Thyroid gland (tissue), 4 donors: ENCODE data around the gene FASTKD3. TPM values are rescaled to one million over a fixed set of nuclear protein-coding genes. Genes with fewer than 3 reads are reported as not detected.
A peak's percentile ranks its signal among the peaks of the same experiment; 100 is the strongest.

Experiments
- DNase-seq, 2 donors: peaks; one replicate each; pipeline ENCODE4 v3.0.0-alpha.2; 2019
- H3K27ac ChIP-seq, 3 donors: fragments of 200-600 bp; sonication (generic); 1 replicate in 2 of 3; 2 replicates in 1 of 3; pipeline ENCODE4 v1.5.1; 2016 to 2019; ENCODE audit warnings: mild to moderate bottlenecking in 1 of 3, moderate library complexity in 1 of 3
- H3K27me3 ChIP-seq: fragments of 200-600 bp; sonication (generic); one replicate; pipeline ENCODE4 v1.5.1; 2019
- H3K36me3 ChIP-seq, 2 donors: fragments of 200-600 bp; sonication (generic); one replicate each; pipeline ENCODE4 v1.5.1; 2016 to 2019
- H3K4me1 ChIP-seq, 2 donors: fragments of 200-600 bp; sonication (generic); one replicate each; pipeline ENCODE4 v1.5.1; 2017 to 2019
- H3K4me3 ChIP-seq, 3 donors: fragments of 200-600 bp; sonication (generic); replicated peaks in 1 of 3; 1 replicate in 2 of 3; 2 replicates in 1 of 3; pipeline ENCODE4 v1.5.1; 2016; ENCODE audit warnings: mild to moderate bottlenecking in 1 of 3
- H3K9me3 ChIP-seq: fragments of 200-600 bp; sonication (generic); one replicate; pipeline ENCODE4 v1.5.1; 2017
- POLR2A ChIP-seq, 2 donors: fragments of 450-650 bp; IDR thresholded peaks; one replicate each; pipeline ENCODE4 v1.6.1; 2017; ENCODE audit warnings: antibody characterized with exemption in 2 of 2, mild to moderate bottlenecking in 2 of 2, moderate library complexity in 1 of 2
- WGBS, 2 donors: methylation state at CpG; one replicate each; pipeline ENCODE4 v1.1.5; 2017; 5-methylcytosine and 5-hydroxymethylcytosine counted together
- intact Hi-C: fragments of 100-400 bp; cut with DNase I; formaldehyde crosslinking; loops from one replicate; pipeline ENCODE4 v1.15.1; 2023
- total RNA-seq, 4 donors: library from RNA; depleted of rRNA; stranded (reverse); fragments of >200 nt; gene quantifications; one replicate each; pipeline ENCODE4 v1.2.3, GENCODE V29; 2016
- TF ChIP-seq, protein P1 (sequence below), 6 experiments: fragments of 200-600 bp in 3 of 6; fragments of 450-650 bp in 3 of 6; sonication (generic) in 3 of 6; IDR thresholded peaks; one replicate each; pipeline ENCODE4 v1.5.1; 2016 to 2019; ENCODE audit warnings: antibody characterized with exemption in 6 of 6, mild to moderate bottlenecking in 2 of 6, inconsistent platforms in 1 of 6, moderate library complexity in 1 of 6

FASTKD3 gene
- total RNA-seq, 4 donors from 2014 or later: 8.7 to 16.0 (median 13.3) TPM

DNA sequence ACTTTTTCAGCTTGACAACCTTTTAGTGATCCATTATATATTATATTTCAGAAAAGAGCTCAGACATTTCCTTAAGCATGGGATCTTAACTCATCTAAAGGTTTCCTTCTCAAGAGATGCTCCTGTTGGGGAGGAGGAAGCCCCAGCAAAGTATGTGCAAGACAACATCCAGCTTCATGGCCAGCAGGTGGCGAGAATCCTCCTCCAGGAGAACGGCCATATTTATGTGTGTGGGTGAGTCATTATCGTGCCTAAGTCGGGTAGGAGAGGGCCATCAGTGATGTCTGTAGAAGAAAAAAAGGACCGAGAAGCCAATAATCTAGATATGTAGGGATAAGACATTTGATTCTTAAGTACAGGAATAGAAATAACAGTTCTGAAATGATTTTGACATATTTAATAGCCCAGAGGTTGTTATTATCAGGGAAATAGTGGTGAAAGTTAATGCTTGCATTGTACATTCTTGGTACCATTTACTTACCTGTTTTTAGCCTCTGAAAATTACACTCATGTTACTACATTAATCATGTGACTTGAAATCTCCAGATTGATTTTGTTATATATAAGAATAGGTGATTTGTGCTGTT lies 28.3 kb upstream of the FASTKD3 start:
- H3K36me3 ChIP-seq: peaks cover 47 to 70% of the 10 kb centered on the region in 2 donors
- DNase-seq: no peak
- H3K4me3 ChIP-seq: no peak overlapping the region
- 74 to 82% methylated on average over 5 of the region's 5 CpGs for WGBS, 2 donors
- H3K4me1 ChIP-seq: no peaks in the 10 kb centered on the region
- intact Hi-C loops: no loop called here
- no peaks in the 10 kb centered on the region for H3K9me3 ChIP-seq
- no peaks in the 10 kb centered on the region for H3K27me3 ChIP-seq
- H3K27ac ChIP-seq: no peak overlapping the region
- TF ChIP-seq POLR2A (IDR thresholded peaks at IDR 0.05): no peak
- TF ChIP-seq, protein P1, sequence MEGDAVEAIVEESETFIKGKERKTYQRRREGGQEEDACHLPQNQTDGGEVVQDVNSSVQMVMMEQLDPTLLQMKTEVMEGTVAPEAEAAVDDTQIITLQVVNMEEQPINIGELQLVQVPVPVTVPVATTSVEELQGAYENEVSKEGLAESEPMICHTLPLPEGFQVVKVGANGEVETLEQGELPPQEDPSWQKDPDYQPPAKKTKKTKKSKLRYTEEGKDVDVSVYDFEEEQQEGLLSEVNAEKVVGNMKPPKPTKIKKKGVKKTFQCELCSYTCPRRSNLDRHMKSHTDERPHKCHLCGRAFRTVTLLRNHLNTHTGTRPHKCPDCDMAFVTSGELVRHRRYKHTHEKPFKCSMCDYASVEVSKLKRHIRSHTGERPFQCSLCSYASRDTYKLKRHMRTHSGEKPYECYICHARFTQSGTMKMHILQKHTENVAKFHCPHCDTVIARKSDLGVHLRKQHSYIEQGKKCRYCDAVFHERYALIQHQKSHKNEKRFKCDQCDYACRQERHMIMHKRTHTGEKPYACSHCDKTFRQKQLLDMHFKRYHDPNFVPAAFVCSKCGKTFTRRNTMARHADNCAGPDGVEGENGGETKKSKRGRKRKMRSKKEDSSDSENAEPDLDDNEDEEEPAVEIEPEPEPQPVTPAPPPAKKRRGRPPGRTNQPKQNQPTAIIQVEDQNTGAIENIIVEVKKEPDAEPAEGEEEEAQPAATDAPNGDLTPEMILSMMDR (IDR thresholded peaks at IDR 0.05): no peak

GRCh38 chr5:7894860-7895259 lies 26.0 kb upstream of the FASTKD3 start:
- Histone ChIP-seq H3K4me3 (no peak overlapping the region), H3K4me1 (no peaks in the 10 kb centered on the region), H3K27ac (no peak overlapping the region), H3K9me3 (no peaks in the 10 kb centered on the region), H3K36me3 (peaks cover 44 to 62% of the 10 kb centered on the region in 2 donors), H3K27me3 (no peaks in the 10 kb centered on the region)
- intact Hi-C loops: no loop called here
- no peak for DNase-seq
- TF ChIP-seq, protein P1 (IDR thresholded peaks at IDR 0.05): no peak
- TF ChIP-seq POLR2A (IDR thresholded peaks at IDR 0.05): no peak
- WGBS, 2 donors: 88 to 92% methylated on average over 2 of the region's 2 CpGs

DNA sequence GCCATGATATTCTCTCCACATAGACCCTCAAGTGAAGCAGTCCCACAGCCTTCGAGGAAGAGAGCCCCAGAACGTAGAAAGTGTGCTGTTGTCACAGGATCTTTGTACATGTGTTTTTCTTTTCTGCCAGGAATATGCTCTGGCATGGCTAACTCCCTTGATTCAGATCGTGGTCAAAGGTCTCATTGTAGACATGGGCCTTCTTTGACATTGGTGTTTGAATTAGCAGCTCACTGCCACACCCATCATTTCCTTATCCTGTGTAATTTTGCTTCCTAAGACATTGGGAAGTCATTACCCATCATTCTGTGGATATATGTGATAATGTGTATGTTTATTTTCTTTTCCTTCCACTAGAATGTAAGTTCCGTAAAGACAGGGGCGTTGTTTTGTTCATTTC lies 25.6 kb upstream of the FASTKD3 start:
- Histone ChIP-seq H3K27me3 (no peaks in the 10 kb centered on the region), H3K36me3 (peaks cover 44 to 62% of the 10 kb centered on the region in 2 donors), H3K4me1 (no peaks in the 10 kb centered on the region), H3K4me3 (no peak overlapping the region), H3K9me3 (no peaks in the 10 kb centered on the region), H3K27ac (no peak overlapping the region)
- TF ChIP-seq, protein P1 (IDR thresholded peaks at IDR 0.05): no peak
- no peak for TF ChIP-seq POLR2A (IDR thresholded peaks at IDR 0.05)
- DNase-seq: no peak
- 73 to 87% methylated on average over 5 of the region's 5 CpGs for WGBS, 2 donors
- intact Hi-C loops: no loop called here

GRCh38 chr5:7888901-7889300 lies 20.1 kb upstream of the FASTKD3 start:
- Histone ChIP-seq H3K36me3 (peaks cover 26 to 31% of the 10 kb centered on the region in 2 donors), H3K27me3 (no peaks in the 10 kb centered on the region), H3K9me3 (no peaks in the 10 kb centered on the region), H3K4me1 (peaks cover 9 to 13% of the 10 kb centered on the region in 2 donors), H3K27ac (no peak overlapping the region), H3K4me3 (no peak overlapping the region)
- TF ChIP-seq, protein P1 (IDR thresholded peaks at IDR 0.05): no peak
- no peak for TF ChIP-seq POLR2A (IDR thresholded peaks at IDR 0.05)
- DNase-seq: no peak
- intact Hi-C loops: no loop called here
- WGBS, 2 donors: 94 to 95% methylated on average over 9 of the region's 9 CpGs

DNA sequence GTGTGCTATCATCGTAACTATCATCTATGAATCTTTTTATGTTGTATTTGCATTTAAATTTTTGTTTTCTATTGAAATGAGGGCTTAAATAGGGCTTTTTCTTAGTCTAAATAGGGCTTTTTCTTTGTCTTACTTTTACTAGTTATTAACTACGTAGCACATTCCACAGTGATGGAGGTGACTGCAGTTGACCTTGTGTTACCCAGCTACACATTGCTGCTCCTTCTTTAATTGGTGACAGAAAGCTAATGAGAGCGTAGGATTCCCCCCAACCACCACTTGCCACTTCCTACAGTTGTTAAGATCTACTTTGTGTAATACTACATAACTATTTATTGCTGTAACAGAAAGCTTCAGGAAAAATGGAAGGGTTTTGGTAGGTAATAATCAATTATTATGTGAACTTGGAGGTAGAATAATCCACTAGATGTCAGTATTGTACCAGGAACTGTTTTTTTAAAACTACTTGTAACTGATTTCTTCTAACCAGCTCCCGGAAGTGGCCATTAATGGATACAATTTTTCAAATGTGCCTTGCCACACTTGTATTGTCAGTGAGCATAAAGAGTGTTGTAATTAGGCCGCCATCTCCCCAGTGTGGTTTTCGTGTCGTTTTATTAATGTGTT lies 18.1 kb upstream of the FASTKD3 start:
- 55 to 57% methylated on average over 7 of the region's 7 CpGs for WGBS, 2 donors
- Histone ChIP-seq H3K27me3 (no peaks in the 10 kb centered on the region), H3K4me1 (peaks cover 13 to 26% of the 10 kb centered on the region in 2 donors), H3K4me3 (no peak overlapping the region), H3K9me3 (no peaks in the 10 kb centered on the region), H3K27ac (no peak overlapping the region), H3K36me3 (peaks cover 17 to 22% of the 10 kb centered on the region in 2 donors)
- intact Hi-C loops: no loop called here
- no peak for DNase-seq
- TF ChIP-seq, protein P1 (IDR thresholded peaks at IDR 0.05): peak in 5 of 6 experiments; percentile 23 to 67 (median 64)
- no peak for TF ChIP-seq POLR2A (IDR thresholded peaks at IDR 0.05)
